ENCODE data around the gene ACOT6. TPM values are rescaled to one million over a fixed set of nuclear protein-coding genes. Genes with fewer than 3 reads are reported as not detected.
"Not testable (repeated sequence)": the region's sequence is repeated elsewhere in the genome, so short reads cannot be mapped to it uniquely, and the experiment has no call there.

ACOT6 gene
- total and polyA plus RNA-seq, 2 experiments from 2014 or later, result not detected

GRCh38 chr14:73651005-73651404 is 38.7 kb downstream of the ACOT6 start:
- Histone ChIP-seq H3K36me3 (replicated peaks; ENCODE audit: insufficient read depth, low read depth) (no peaks in the 10 kb centered on the region), H3K4me3 (no peak overlapping the region), H3K9me2 (replicated peaks; ENCODE audit: insufficient read depth) (no peaks in the 10 kb centered on the region), H2AFZ (no peak overlapping the region), H3K27me3 (no peaks in the 10 kb centered on the region), H3K79me2 (peaks cover 25% of the 10 kb centered on the region), H3K9me3 (ENCODE audit: low read depth) (no peaks in the 10 kb centered on the region), H3K4me1 (ENCODE audit: insufficient read depth) (no peaks in the 10 kb centered on the region), H4K20me1 (ENCODE audit: insufficient read depth, poor library complexity, severe bottlenecking) (no peaks in the 10 kb centered on the region), H3K4me2 (no peak overlapping the region), H3K27ac (no peak overlapping the region)
- DNase-seq (ENCODE audit: low spot score), result no peak
- no peak for TF ChIP-seq CTCF (IDR thresholded peaks at IDR 0.05; ENCODE audit: poor library complexity)
- no peak for TF ChIP-seq EZH2 (IDR thresholded peaks at IDR 0.05; ENCODE audit: borderline replicate concordance)
- TF ChIP-seq EZH2phosphoT487 (IDR thresholded peaks at IDR 0.05; ENCODE audit: low read depth, severe bottlenecking, unreplicated experiment), result no peak

- Histone ChIP-seq H4K20me1 (ENCODE audit: insufficient read depth, poor library complexity, severe bottlenecking) (no peaks in the 10 kb centered on the region), H3K4me3 (no peak overlapping the region), H3K79me2 (no peaks in the 10 kb centered on the region), H3K9me3 (ENCODE audit: low read depth) (no peaks in the 10 kb centered on the region), H3K27me3 (no peaks in the 10 kb centered on the region), H3K4me2 (no peak overlapping the region), H3K4me1 (ENCODE audit: insufficient read depth) (no peaks in the 10 kb centered on the region), H3K27ac (no peak overlapping the region), H3K9me2 (replicated peaks; ENCODE audit: insufficient read depth) (no peaks in the 10 kb centered on the region), H2AFZ (no peak overlapping the region), H3K36me3 (replicated peaks; ENCODE audit: insufficient read depth, low read depth) (no peaks in the 10 kb centered on the region)
- TF ChIP-seq EZH2 (IDR thresholded peaks at IDR 0.05; ENCODE audit: borderline replicate concordance), result no peak
- no peak for TF ChIP-seq CTCF (IDR thresholded peaks at IDR 0.05; ENCODE audit: poor library complexity)
- DNase-seq (ENCODE audit: low spot score), result no peak
- WGBS (ENCODE audit: low lambda C conversion rate, missing lambda C conversion rate), result 94% methylated on average over 1 of the region's 1 CpG
Observed at GRCh38 chr14:73655851-73656250, 43.5 kb downstream of the ACOT6 start.

GRCh38 chr14:73659202-73659601 is 46.9 kb downstream of the ACOT6 start:
- H3K9me2 ChIP-seq (replicated peaks; ENCODE audit: insufficient read depth); H3K4me2 ChIP-seq; H3K27ac ChIP-seq; H3K4me3 ChIP-seq; H4K20me1 ChIP-seq (ENCODE audit: insufficient read depth, poor library complexity, severe bottlenecking); H2AFZ ChIP-seq; H3K9me3 ChIP-seq (ENCODE audit: low read depth); DNase-seq (ENCODE audit: low spot score); H3K4me1 ChIP-seq (ENCODE audit: insufficient read depth); H3K36me3 ChIP-seq (replicated peaks; ENCODE audit: insufficient read depth, low read depth); H3K27me3 ChIP-seq; H3K79me2 ChIP-seq: not testable (repeated sequence)
- 97% methylated on average over 11 of the region's 11 CpGs for WGBS (ENCODE audit: low lambda C conversion rate, missing lambda C conversion rate)

- Histone ChIP-seq H4K20me1 (ENCODE audit: insufficient read depth, poor library complexity, severe bottlenecking) (no peaks in the 10 kb centered on the region), H3K36me3 (replicated peaks; ENCODE audit: insufficient read depth, low read depth) (no peaks in the 10 kb centered on the region), H3K9me2 (replicated peaks; ENCODE audit: insufficient read depth) (no peaks in the 10 kb centered on the region), H3K27ac (no peak overlapping the region), H3K79me2 (no peaks in the 10 kb centered on the region), H2AFZ (no peak overlapping the region), H3K4me3 (no peak overlapping the region), H3K9me3 (ENCODE audit: low read depth) (no peaks in the 10 kb centered on the region), H3K4me1 (ENCODE audit: insufficient read depth) (no peaks in the 10 kb centered on the region), H3K27me3 (no peaks in the 10 kb centered on the region), H3K4me2 (no peak overlapping the region)
- DNase-seq (ENCODE audit: low spot score), result no peak
- TF ChIP-seq EZH2phosphoT487 (IDR thresholded peaks at IDR 0.05; ENCODE audit: low read depth, severe bottlenecking, unreplicated experiment) (no peak), EZH2 (IDR thresholded peaks at IDR 0.05; ENCODE audit: borderline replicate concordance) (no peak), CTCF (IDR thresholded peaks at IDR 0.05; ENCODE audit: poor library complexity) (no peak)
- 85% methylated on average over 2 of the region's 2 CpGs for WGBS (ENCODE audit: low lambda C conversion rate, missing lambda C conversion rate)
Observed at GRCh38 chr14:73660511-73660910, 48.2 kb downstream of the ACOT6 start.

All from hepatocyte (in vitro differentiated cells).